ENCODE data around the gene RAB3D. TPM values are rescaled to one million over a fixed set of nuclear protein-coding genes. Genes with fewer than 3 reads are reported as not detected.

RAB3D gene
- total RNA-seq (1 to 10 TPM; 1.2 to 2.2 TPM), total RNA-seq (0.88 to 18.4 (median 7.9) reads per million in 172 experiments)
- 5.1 TPM for polyA plus RNA-seq (2013, experiment 1 of 2)
- 4.5 TPM for polyA plus RNA-seq (2013, experiment 2 of 2)

DNA sequence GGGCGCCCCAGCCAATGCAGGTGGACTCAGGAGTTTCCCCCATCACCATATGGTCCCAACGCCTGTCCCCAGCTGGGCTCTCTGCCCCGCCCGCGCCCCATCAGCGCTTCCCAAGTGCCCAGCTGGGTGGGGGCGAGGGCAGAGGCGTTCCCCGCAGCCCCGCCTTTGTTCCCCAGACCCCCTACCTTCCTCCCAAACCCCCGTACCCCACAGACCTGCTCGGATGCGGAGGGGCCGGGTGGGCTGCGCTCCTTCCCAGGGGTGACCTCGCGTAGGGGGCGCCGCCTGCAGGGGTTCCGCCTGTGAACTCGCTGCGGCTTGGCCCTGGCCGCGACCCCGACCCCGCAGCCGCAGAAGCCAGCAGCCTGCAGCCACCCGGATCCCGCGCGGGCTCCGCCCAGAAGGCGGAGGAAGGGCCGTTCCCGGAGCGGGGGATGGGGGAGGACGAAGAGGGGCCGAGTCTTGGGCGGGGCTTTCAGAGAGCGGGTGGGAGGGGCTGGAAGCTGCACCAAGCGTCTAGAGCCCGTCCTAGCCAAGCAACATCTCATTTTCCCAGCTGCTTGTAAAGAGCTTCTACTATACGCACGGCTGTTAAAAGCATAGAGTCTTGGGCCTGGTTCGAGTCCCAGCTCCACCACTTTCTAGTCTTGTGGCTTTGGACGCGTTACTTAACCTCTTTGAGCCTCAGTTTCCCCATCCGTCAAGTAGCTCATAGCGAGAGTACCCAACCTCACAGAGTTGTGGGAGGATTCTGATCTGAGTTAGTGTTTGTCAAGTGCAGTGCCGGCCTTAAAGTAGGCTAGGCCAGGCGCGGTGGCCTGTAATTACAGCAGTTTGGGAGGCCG, at the start of gene RAB3D:
TSS of gene RAB3D (minus strand) at position 404 of the 845 bp plus-strand sequence. CDS start 2,258 bp downstream, outside the sequence.
- H3K4me1 ChIP-seq (ENCODE audit: insufficient read depth, low read length) = peaks cover 37% of the 10 kb centered on the region
- H3K27me3 ChIP-seq (ENCODE audit: control insufficient read depth in 1 of 2, insufficient read depth in 2 of 2, low read length in 2 of 2) = no peaks in the 10 kb centered on the region
- Mint-ChIP-seq H3K27ac (peak within 1 kb of the TSS; percentile 62), H3K4me1 (ENCODE audit: low read depth) (peaks cover 29% of the 10 kb centered on the region), H3K36me3 (ENCODE audit: low read depth) (peaks cover 23% of the 10 kb centered on the region), H3K9me3 (no peaks in the 10 kb centered on the region), H3K4me3 (peak within 1 kb of the TSS; percentile 85), H3K27me3 (no peaks in the 10 kb centered on the region)
- TF ChIP-seq, protein P1, sequence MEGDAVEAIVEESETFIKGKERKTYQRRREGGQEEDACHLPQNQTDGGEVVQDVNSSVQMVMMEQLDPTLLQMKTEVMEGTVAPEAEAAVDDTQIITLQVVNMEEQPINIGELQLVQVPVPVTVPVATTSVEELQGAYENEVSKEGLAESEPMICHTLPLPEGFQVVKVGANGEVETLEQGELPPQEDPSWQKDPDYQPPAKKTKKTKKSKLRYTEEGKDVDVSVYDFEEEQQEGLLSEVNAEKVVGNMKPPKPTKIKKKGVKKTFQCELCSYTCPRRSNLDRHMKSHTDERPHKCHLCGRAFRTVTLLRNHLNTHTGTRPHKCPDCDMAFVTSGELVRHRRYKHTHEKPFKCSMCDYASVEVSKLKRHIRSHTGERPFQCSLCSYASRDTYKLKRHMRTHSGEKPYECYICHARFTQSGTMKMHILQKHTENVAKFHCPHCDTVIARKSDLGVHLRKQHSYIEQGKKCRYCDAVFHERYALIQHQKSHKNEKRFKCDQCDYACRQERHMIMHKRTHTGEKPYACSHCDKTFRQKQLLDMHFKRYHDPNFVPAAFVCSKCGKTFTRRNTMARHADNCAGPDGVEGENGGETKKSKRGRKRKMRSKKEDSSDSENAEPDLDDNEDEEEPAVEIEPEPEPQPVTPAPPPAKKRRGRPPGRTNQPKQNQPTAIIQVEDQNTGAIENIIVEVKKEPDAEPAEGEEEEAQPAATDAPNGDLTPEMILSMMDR (IDR thresholded peaks at IDR 0.05) = no peak
- peaks cover 17% of the 10 kb centered on the region for H3K36me3 ChIP-seq (ENCODE audit: insufficient read depth, low read length)
- ATAC-seq (ENCODE audit: poor library complexity) (peak; percentile 82), DNase-seq (peak; percentile 43 to 92 (median 74))
- intact Hi-C loops (cut with DNase I, micrococcal nuclease) = no loop called here
- ChIA-PET POLR2A (interaction anchor here (1.4 to 2.3 kb wide), 3 partner anchors 16 to 35 kb away, joined by 3 to 16 read pairs (median 8); partner anchors contain the start of gene SWSAP1), CTCF (interaction anchor here (3.3 kb wide), 1 partner anchor 42 kb away, joined by 16 read pairs; no protein-coding TSS in a partner anchor)
- H3K27ac ChIP-seq (ENCODE audit: low read depth in 1 of 2, low read length in 2 of 2) = peak within 1 kb of the TSS in 1 of 2 donors; percentile 13
- H3K9me3 ChIP-seq (ENCODE audit: control insufficient read depth in 1 of 2, insufficient read depth in 1 of 2, low read length in 2 of 2) = peaks cover 0 to 9% of the 10 kb centered on the region in 2 experiments
- H3K4me3 ChIP-seq (ENCODE audit: low read length) = peak within 1 kb of the TSS; percentile 63

- Histone ChIP-seq H3K27ac (ENCODE audit: low read depth in 1 of 2, low read length in 2 of 2) (no peak overlapping the region), H3K9me3 (ENCODE audit: control insufficient read depth in 1 of 2, insufficient read depth in 1 of 2, low read length in 2 of 2) (peaks cover 6 to 13% of the 10 kb centered on the region in 2 experiments), H3K27me3 (ENCODE audit: control insufficient read depth in 1 of 2, insufficient read depth in 2 of 2, low read length in 2 of 2) (peaks cover 18 to 20% of the 10 kb centered on the region in 2 experiments), H3K4me1 (ENCODE audit: insufficient read depth, low read length) (peaks cover 23% of the 10 kb centered on the region), H3K36me3 (ENCODE audit: insufficient read depth, low read length) (no peaks in the 10 kb centered on the region), H3K4me3 (ENCODE audit: low read length) (no peak overlapping the region)
- Mint-ChIP-seq H3K27ac (no peak overlapping the region), H3K4me1 (ENCODE audit: low read depth) (peaks cover 14% of the 10 kb centered on the region), H3K36me3 (ENCODE audit: low read depth) (no peaks in the 10 kb centered on the region), H3K4me3 (no peak overlapping the region), H3K9me3 (no peaks in the 10 kb centered on the region), H3K27me3 (peaks cover 12% of the 10 kb centered on the region)
- POLR2A ChIA-PET = interaction anchor here (1.9 kb wide), 1 partner anchor 13 kb away, joined by 9 read pairs; the partner anchor contains the start of gene SWSAP1
- TF ChIP-seq, protein P1 (IDR thresholded peaks at IDR 0.05) = no peak
- CTCF ChIA-PET = interaction anchor here (0.7 kb wide), 1 partner anchor 47 kb away, joined by 3 read pairs; the partner anchor contains the start of gene ODAD3
- intact Hi-C loops (cut with DNase I, micrococcal nuclease) = no loop called here
- DNase-seq = peak in 3 of 14 experiments; percentile 35 to 55 (median 36)
- ATAC-seq (ENCODE audit: poor library complexity) = peak; percentile 66
These were observed 47.9 kb upstream of the RAB3D start for GRCh38 chr19:11387162-11388034.

- peaks cover 46% of the 10 kb centered on the region for H3K4me1 ChIP-seq (ENCODE audit: insufficient read depth, low read length)
- no peak for ATAC-seq (ENCODE audit: poor library complexity)
- intact Hi-C loops (cut with DNase I, micrococcal nuclease) = loop anchor here in 1 of 2 experiments (5.0 kb wide), 2 partner anchors 123 to 203 kb away; partner anchors contain the start of gene ZNF653
- H3K9me3 Mint-ChIP-seq = no peaks in the 10 kb centered on the region
- H3K27ac ChIP-seq (ENCODE audit: low read depth in 1 of 2, low read length in 2 of 2) = no peak overlapping the region
- no peak for DNase-seq
- peaks cover 25% of the 10 kb centered on the region for H3K27me3 Mint-ChIP-seq
- H3K27ac Mint-ChIP-seq = no peak overlapping the region
- H3K4me1 Mint-ChIP-seq (ENCODE audit: low read depth) = peaks cover 37% of the 10 kb centered on the region
- CTCF ChIA-PET = interaction anchor here (0.6 kb wide), 2 partner anchors 9 to 71 kb away, joined by 3 read pairs; no protein-coding TSS in a partner anchor
- H3K4me3 Mint-ChIP-seq = no peak overlapping the region
- TF ChIP-seq, protein P1 (IDR thresholded peaks at IDR 0.05) = no peak
- peaks cover 4% of the 10 kb centered on the region for H3K36me3 Mint-ChIP-seq (ENCODE audit: low read depth)
- peaks cover 21% of the 10 kb centered on the region in 2 experiments for H3K27me3 ChIP-seq (ENCODE audit: control insufficient read depth in 1 of 2, insufficient read depth in 2 of 2, low read length in 2 of 2)
- H3K9me3 ChIP-seq (ENCODE audit: control insufficient read depth in 1 of 2, insufficient read depth in 1 of 2, low read length in 2 of 2) = peaks cover 0 to 8% of the 10 kb centered on the region in 2 experiments
- H3K4me3 ChIP-seq (ENCODE audit: low read length) = no peak overlapping the region
- no peaks in the 10 kb centered on the region for H3K36me3 ChIP-seq (ENCODE audit: insufficient read depth, low read length)
- POLR2A ChIA-PET = no interaction called here
These were observed 45.3 kb upstream of the RAB3D start for GRCh38 chr19:11384778-11385129.
